BJ (cell line): ENCODE measurements around the gene AR. TPM values are rescaled to one million over a fixed set of nuclear protein-coding genes. Genes with fewer than 3 reads are reported as not detected.

Source experiments
- CTCF ChIA-PET: fragments of 350-600 bp; formaldehyde crosslinking; extraction: SDS; loops from one replicate; lab custom pipeline; 2021; ENCODE audit warnings: antibody characterized with exemption, inconsistent platforms; lab: Yijun Ruan, JAX
- POLR2A ChIA-PET: fragments of 300-600 bp; sonication (Branson Sonifier 250); formaldehyde crosslinking; extraction: SDS; loops from one replicate; lab custom pipeline; 2021; ENCODE audit warnings: antibody characterized with exemption; lab: Charles Lee
- DNase-seq: peaks from one replicate; pipeline ENCODE4 v3.0.0-alpha.2; 2011; ENCODE audit warnings: low read depth
- H3K27me3 ChIP-seq: 2 replicates; pipeline ENCODE4 v1.6.0; 2011; ENCODE audit warnings: low read length; ENCODE audit not compliant: control insufficient read depth, insufficient read depth
- H3K36me3 ChIP-seq: 2 replicates; pipeline ENCODE4 v1.5.1; 2011; ENCODE audit warnings: low read length; ENCODE audit not compliant: control insufficient read depth, insufficient read depth
- H3K4me3 ChIP-seq: 2 replicates; pipeline ENCODE4 v1.5.1; 2011; ENCODE audit warnings: low read depth, mild to moderate bottlenecking, control low read depth, low read length
- polyA plus RNA-seq: library from polyadenylated mRNA; depleted of rRNA; stranded (reverse); fragments of >200 nt; gene quantifications from 2 replicates; pipeline ENCODE4 v1.2.3, GENCODE V29; 2011
- TF ChIP-seq, protein P1 (sequence below): IDR thresholded peaks from 2 replicates; pipeline ENCODE4 v1.5.1; 2011; ENCODE audit warnings: low read depth, mild to moderate bottlenecking, control low read depth, inconsistent platforms, low read length, moderate library complexity; ENCODE audit not compliant: insufficient read depth

AR gene
- polyA plus RNA-seq, 1 experiment: 13.9 TPM

DNA sequence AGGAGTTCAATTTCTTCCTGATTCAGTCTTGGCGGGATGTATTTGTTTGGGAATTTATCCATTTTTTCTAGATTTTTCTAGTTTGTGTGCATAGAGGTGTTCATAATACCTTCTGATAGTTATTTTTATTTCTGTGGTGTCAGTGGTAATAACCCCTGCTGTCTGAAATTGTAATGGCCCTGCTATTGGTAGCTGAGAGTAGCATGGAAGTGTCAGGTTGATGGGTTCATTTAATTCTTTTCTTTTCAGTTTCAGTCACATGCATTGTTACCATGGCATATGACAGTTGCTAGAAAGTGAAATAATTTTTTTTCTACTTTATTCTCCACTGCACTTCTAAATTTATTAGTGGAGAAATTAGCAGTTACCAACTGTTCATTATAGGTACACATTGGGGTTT lies 20.7 kb downstream of the AR start:
- CTCF ChIA-PET: no interaction called here
- no peaks in the 10 kb centered on the region for H3K27me3 ChIP-seq
- TF ChIP-seq, protein P1, sequence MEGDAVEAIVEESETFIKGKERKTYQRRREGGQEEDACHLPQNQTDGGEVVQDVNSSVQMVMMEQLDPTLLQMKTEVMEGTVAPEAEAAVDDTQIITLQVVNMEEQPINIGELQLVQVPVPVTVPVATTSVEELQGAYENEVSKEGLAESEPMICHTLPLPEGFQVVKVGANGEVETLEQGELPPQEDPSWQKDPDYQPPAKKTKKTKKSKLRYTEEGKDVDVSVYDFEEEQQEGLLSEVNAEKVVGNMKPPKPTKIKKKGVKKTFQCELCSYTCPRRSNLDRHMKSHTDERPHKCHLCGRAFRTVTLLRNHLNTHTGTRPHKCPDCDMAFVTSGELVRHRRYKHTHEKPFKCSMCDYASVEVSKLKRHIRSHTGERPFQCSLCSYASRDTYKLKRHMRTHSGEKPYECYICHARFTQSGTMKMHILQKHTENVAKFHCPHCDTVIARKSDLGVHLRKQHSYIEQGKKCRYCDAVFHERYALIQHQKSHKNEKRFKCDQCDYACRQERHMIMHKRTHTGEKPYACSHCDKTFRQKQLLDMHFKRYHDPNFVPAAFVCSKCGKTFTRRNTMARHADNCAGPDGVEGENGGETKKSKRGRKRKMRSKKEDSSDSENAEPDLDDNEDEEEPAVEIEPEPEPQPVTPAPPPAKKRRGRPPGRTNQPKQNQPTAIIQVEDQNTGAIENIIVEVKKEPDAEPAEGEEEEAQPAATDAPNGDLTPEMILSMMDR: no peak
- POLR2A ChIA-PET: no interaction called here
- no peak for DNase-seq
- no peak overlapping the region for H3K4me3 ChIP-seq
- no peaks in the 10 kb centered on the region for H3K36me3 ChIP-seq

DNA sequence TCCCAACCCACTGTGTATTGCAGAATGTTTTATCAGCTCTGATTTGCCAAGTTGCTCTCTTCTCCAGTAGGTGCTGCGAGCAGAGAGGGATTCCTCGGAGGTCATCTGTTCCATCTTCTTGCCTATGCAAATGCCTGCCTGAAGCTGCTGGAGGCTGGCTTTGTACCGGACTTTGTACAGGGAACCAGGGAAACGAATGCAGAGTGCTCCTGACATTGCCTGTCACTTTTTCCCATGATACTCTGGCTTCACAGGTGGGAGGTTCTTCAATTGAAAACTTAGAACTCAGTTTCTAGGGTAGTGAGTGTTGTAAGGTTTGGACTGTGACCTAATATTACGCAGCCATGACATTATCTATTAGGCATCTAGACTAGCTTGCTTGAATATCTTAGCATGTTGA lies 24.9 kb downstream of the AR start:
- TF ChIP-seq, protein P1: no peak
- ChIA-PET POLR2A (no interaction called here), CTCF (no interaction called here)
- H3K4me3 ChIP-seq: no peak overlapping the region
- H3K36me3 ChIP-seq: no peaks in the 10 kb centered on the region
- no peak for DNase-seq
- no peaks in the 10 kb centered on the region for H3K27me3 ChIP-seq

DNA sequence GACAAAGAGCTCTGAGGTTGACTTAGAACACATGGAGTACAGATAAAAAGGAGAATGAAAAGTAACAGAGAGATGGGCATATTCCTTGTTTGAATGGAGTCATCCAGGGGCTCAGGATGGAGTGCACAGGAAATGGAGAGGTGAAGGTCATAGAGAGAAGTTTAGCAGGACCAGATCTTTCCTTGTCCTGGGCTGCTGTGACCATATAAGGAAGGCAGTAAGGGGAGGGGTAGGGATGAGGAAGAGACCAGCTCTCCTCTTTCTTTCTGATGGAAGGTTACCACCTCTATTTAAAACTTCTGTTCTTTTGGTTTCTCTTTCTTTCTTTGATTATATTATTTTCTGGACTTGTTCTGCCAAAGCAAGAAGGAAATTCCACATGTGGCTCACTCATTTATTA lies 27.0 kb downstream of the AR start:
- TF ChIP-seq, protein P1: no peak
- Histone ChIP-seq H3K27me3 (no peaks in the 10 kb centered on the region), H3K4me3 (no peak overlapping the region), H3K36me3 (no peaks in the 10 kb centered on the region)
- ChIA-PET CTCF (no interaction called here), POLR2A (no interaction called here)
- no peak for DNase-seq

DNA sequence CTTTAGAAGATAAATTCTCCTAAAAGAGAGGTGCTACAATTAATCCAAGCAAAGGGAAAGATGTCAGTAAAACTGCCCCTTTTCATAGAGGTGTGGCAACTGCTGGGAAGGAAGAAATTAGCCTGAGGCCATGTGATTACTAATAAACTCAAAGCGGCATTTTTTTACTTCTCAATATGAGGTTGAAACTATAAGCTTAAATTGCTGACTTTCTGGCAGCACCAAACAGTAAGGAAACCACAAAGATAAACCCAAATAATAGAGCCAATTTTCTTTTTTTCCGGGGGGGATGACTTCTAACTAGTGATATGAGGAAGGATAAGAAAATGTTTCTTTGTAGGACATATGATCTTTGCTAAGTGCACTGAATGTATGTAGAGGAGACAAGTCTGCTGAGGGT lies 30.9 kb downstream of the AR start:
- H3K36me3 ChIP-seq: no peaks in the 10 kb centered on the region
- POLR2A ChIA-PET: no interaction called here
- no peaks in the 10 kb centered on the region for H3K27me3 ChIP-seq
- TF ChIP-seq, protein P1: no peak
- DNase-seq: no peak
- no peak overlapping the region for H3K4me3 ChIP-seq
- CTCF ChIA-PET: no interaction called here

DNA sequence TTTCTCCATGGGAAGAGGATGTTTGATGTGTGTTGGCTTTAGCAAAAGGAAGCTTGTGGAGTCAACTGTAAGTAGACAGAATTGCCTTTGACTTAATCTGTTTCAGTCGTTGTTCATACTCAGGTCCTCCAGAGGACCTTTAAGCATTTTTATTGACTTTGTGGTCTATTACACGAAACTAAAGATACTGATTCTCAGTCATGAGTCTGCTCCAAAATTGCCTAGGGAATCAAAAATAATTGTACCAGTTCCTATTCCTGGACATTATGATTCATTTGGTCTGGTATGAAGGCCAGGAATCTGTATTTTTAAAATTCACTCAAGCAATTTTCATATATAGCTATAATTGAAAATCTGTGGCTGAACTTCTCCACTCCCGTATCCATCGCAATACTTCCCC lies 38.6 kb downstream of the AR start:
- H3K27me3 ChIP-seq: no peaks in the 10 kb centered on the region
- TF ChIP-seq, protein P1: no peak
- no peak overlapping the region for H3K4me3 ChIP-seq
- DNase-seq: no peak
- no peaks in the 10 kb centered on the region for H3K36me3 ChIP-seq
- POLR2A ChIA-PET: no interaction called here
- CTCF ChIA-PET: no interaction called here
